ENCODE data around the gene SYCP2. TPM values are rescaled to one million over a fixed set of nuclear protein-coding genes. Genes with fewer than 3 reads are reported as not detected.
A peak's percentile ranks its signal among the peaks of the same experiment; 100 is the strongest.

The SYCP2 gene
- total and polyA plus RNA-seq, 4 donors, result 0.38 to 5.9 (median 4.0) TPM

DNA sequence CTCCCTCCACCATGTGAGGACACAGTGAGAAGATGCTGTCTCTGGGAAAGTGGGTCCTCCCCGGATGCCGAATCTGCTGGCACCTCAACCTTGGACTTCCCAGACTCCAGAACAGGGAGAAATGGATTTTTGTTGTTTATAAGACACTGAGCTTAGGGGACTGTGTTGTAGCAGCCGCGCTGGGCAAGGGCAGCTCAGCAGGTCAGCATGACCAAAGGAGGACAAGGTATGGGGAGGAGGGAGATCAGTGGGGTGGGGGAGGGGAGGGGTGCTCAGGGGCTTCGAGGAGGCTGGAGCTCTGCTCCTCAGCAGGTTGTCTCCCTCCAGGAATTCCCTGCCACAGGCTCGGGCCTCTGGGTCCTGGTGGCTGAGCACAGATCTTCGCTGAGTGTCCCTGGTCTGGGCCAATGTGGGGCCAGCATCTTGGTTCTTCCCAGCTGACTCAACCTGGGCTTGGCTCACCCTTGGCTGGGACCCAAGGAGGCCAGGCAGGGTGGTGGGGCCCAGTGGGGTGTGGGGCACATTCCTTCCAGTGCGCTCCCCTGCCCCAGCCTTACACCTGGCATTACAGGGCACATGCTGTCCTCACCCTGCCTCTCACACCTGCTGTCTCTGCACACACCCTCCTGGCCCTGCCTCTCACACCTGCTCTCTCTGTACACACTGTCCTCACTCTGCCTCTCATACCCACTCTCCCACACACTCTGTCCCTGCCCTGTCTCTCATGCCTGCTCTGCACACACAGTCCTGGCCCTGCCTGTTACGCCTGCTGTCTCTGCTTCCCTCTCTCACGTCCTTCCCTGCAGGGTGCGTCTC lies 107.3 kb downstream of the SYCP2 start:
- Histone ChIP-seq H3K9me3 (ENCODE audit: control insufficient read depth, low read length) (no peaks in the 10 kb centered on the region), H3K36me3 (ENCODE audit: control insufficient read depth in 1 of 2, insufficient read depth in 2 of 2, low read length in 1 of 2) (no peaks in the 10 kb centered on the region), H3K4me1 (ENCODE audit: control insufficient read depth in 1 of 2, insufficient read depth in 2 of 2, low read length in 2 of 2) (no peaks in the 10 kb centered on the region), H3K27ac (ENCODE audit: low read depth in 1 of 2, low read length in 2 of 2) (no peak overlapping the region), H3K27me3 (ENCODE audit: control insufficient read depth in 1 of 2, insufficient read depth in 2 of 2, low read length in 1 of 2) (no peaks in the 10 kb centered on the region), H3K4me3 (ENCODE audit: low read length in 2 of 2) (no peak overlapping the region)
- ATAC-seq (ENCODE audit: low FRiP score), result no peak
- intact Hi-C loops (cut with DNase I), result no loop called here
- WGBS, 2 donors, result 83 to 92% methylated on average over 11 of the region's 11 CpGs
- peak in 1 of 2 donors; percentile 47 for DNase-seq

DNA sequence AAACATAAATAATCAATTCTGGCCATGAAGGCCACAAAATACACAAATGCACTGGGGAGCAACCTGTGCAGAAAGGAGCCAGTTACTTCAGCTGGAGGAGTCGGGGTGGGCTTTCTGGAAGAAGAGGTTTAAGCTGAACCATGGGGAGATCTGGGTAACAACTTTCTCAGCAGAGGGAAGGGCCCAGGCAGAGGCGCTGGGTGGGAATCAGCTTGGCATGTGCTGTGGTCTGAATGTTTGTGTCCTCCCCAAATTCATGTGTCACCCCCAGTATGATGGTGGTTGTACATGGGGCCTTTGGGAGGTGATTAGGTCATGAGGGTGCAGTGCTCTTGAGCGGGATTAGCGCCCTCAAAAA lies 107.9 kb downstream of the SYCP2 start:
- 97 to 99% methylated on average over 4 of the region's 4 CpGs for WGBS, 2 donors
- ATAC-seq (ENCODE audit: low FRiP score), result no peak
- Histone ChIP-seq H3K4me3 (ENCODE audit: low read length in 2 of 2) (no peak overlapping the region), H3K36me3 (ENCODE audit: control insufficient read depth in 1 of 2, insufficient read depth in 2 of 2, low read length in 1 of 2) (no peaks in the 10 kb centered on the region), H3K27ac (ENCODE audit: low read depth in 1 of 2, low read length in 2 of 2) (no peak overlapping the region), H3K4me1 (ENCODE audit: control insufficient read depth in 1 of 2, insufficient read depth in 2 of 2, low read length in 2 of 2) (no peaks in the 10 kb centered on the region), H3K27me3 (ENCODE audit: control insufficient read depth in 1 of 2, insufficient read depth in 2 of 2, low read length in 1 of 2) (no peaks in the 10 kb centered on the region), H3K9me3 (ENCODE audit: control insufficient read depth, low read length) (no peaks in the 10 kb centered on the region)
- intact Hi-C loops (cut with DNase I), result no loop called here
- DNase-seq, result no peak

DNA sequence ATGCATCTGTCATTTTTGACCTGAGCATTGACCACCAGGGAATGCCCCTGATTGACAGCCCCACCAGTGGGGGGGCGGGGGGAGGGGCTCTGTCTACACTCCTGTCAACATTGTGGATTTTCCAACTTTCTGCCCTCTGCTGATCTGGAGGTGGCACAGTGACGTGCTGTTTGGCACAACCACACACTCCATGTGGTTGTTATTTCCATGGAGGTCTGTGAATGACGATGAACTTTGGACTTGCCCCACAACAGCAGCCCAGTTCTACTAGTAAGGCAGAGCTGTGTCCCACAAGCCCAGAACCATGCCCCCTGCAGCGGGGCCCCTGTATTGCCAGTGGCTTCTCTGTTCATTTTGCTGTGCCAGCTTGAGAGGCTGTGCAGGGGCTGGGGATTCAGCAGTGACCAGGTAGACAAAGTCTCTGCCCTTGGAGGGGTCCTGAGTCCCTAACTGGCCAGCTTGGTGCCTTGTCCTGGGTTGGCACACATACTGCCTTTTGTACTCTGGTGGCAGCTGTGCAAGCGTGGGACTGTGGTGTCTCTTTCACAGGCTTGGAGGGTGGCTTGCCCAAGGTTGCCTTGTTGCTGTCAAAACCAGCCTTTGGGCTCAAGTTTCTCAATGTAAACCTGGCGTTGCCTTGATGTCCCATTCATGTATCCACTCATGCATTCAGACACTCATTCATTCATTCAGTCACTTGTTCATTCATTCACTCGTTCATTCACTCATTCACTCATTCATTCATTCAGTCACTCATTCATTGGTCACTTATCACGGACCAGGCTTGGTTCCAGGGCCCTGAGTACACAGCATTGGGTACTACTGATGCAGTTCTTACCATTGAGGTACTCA lies 108.5 kb downstream of the SYCP2 start:
- 69 to 77% methylated on average over 8 of the region's 8 CpGs for WGBS, 2 donors
- intact Hi-C loops (cut with DNase I), result no loop called here
- no peaks in the 10 kb centered on the region for H3K36me3 ChIP-seq (ENCODE audit: control insufficient read depth in 1 of 2, insufficient read depth in 2 of 2, low read length in 1 of 2)
- no peak overlapping the region for H3K27ac ChIP-seq (ENCODE audit: low read depth in 1 of 2, low read length in 2 of 2)
- no peaks in the 10 kb centered on the region for H3K9me3 ChIP-seq (ENCODE audit: control insufficient read depth, low read length)
- DNase-seq, result no peak
- no peaks in the 10 kb centered on the region for H3K27me3 ChIP-seq (ENCODE audit: control insufficient read depth in 1 of 2, insufficient read depth in 2 of 2, low read length in 1 of 2)
- H3K4me3 ChIP-seq (ENCODE audit: low read length in 2 of 2), result no peak overlapping the region
- ATAC-seq (ENCODE audit: low FRiP score), result no peak
- no peaks in the 10 kb centered on the region for H3K4me1 ChIP-seq (ENCODE audit: control insufficient read depth in 1 of 2, insufficient read depth in 2 of 2, low read length in 2 of 2)

DNA sequence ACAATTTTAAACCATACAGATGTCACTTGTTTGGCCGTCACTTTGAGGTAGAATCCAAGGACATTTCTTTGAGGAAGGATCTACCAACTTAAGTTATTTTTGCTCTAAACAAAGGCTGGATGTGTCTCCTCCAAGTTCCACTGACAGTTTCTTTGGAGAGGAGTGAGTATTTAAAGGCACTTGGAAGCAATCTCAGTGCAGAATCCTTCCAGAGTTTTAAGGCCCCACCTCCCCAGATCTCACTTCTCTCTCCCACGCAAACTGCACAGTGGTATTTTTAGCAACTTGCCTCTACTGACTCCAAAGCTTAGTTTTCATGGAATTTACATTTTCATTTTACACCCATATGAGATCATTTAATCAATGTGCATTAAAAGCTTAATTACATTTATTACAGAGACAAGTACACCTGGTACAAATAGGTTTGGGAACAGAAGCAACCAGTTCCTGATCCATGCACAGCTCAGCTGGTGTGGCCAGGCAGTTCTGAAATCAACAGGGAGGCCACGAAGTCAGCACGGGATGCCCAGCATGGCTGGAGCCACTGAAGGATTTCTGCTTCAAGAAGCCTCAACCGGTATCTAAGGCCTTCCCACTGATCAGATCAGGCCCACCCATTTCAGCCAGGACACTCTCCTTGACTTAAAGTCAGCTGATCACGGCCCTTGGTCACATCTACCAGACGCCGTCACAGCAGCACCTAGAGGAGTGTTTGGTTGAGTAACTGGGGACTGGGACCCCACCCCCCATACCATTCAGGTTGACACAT lies 109.8 kb downstream of the SYCP2 start:
- DNase-seq (no peak), ATAC-seq (ENCODE audit: low FRiP score) (no peak)
- Histone ChIP-seq H3K4me1 (ENCODE audit: control insufficient read depth in 1 of 2, insufficient read depth in 2 of 2, low read length in 2 of 2) (no peaks in the 10 kb centered on the region), H3K9me3 (ENCODE audit: control insufficient read depth, low read length) (no peaks in the 10 kb centered on the region), H3K36me3 (ENCODE audit: control insufficient read depth in 1 of 2, insufficient read depth in 2 of 2, low read length in 1 of 2) (no peaks in the 10 kb centered on the region), H3K4me3 (ENCODE audit: low read length in 2 of 2) (no peak overlapping the region), H3K27ac (ENCODE audit: low read depth in 1 of 2, low read length in 2 of 2) (no peak overlapping the region), H3K27me3 (ENCODE audit: control insufficient read depth in 1 of 2, insufficient read depth in 2 of 2, low read length in 1 of 2) (no peaks in the 10 kb centered on the region)
- intact Hi-C loops (cut with DNase I), result no loop called here
- 57% methylated on average over 8 of the region's 8 CpGs for WGBS, 2 donors

DNA sequence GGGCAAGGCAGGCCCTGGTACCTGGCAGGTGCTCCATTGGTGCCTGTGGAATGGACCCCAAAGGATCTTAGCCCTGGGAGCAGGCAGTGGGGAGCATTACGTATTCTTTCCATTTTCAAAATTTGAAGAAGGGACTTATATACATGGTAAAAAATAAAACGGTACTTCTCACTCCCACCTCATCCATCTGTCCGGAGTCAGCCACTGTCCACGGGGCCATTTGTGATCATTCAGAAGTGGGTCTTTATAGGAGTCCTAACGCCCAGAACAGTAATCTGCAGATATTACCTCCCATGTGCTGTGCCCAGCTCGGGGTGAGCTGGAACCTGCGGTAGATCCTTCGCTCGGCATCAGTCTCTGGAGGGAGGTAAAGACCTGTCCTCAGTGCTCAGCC lies 110.4 kb downstream of the SYCP2 start:
- ATAC-seq (ENCODE audit: low FRiP score) (no peak), DNase-seq (no peak)
- Histone ChIP-seq H3K4me1 (ENCODE audit: control insufficient read depth in 1 of 2, insufficient read depth in 2 of 2, low read length in 2 of 2) (no peaks in the 10 kb centered on the region), H3K27me3 (ENCODE audit: control insufficient read depth in 1 of 2, insufficient read depth in 2 of 2, low read length in 1 of 2) (no peaks in the 10 kb centered on the region), H3K9me3 (ENCODE audit: control insufficient read depth, low read length) (no peaks in the 10 kb centered on the region), H3K36me3 (ENCODE audit: control insufficient read depth in 1 of 2, insufficient read depth in 2 of 2, low read length in 1 of 2) (no peaks in the 10 kb centered on the region), H3K27ac (ENCODE audit: low read depth in 1 of 2, low read length in 2 of 2) (no peak overlapping the region), H3K4me3 (ENCODE audit: low read length in 2 of 2) (no peak overlapping the region)
- 85 to 88% methylated on average over 9 of the region's 9 CpGs for whole genome bisulfite sequencing, 2 donors
- intact Hi-C loops (cut with DNase I), result no loop called here

DNA sequence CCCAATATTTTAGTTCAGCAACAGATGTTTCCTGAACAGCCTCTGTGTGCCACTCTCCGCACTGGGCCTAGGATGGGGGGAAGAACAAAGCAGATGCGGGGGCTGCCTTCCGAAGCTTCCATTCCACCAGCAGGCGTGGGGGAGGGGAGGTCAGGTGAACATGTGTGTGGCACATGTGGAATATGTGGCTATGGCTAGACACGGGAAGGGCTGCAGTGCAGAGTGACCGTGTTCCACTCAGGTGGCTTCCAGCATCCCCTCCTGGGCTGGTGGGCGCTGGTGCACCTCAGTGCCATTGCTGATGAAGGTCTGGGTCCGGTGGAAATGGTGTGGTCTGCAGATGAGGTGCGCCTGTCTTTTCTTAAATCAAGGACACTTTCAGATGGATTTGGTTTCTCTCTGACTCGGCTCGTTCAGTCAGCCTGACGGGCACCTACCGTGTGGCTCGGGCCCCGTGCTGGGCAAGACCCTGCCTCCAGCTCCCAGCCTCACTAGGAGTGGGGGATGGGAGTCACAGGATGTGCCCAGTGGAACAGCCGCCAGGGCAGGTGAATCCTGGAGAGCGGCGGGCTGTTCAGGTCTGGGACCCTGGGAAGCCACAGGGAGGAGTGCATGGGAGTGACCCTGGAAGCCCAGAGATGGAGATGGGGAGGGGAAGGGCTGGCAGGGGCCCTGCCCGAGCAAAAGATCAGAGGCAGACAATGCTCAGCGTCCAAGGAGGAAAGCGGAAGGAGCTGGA lies 111.0 kb downstream of the SYCP2 start:
- no peaks in the 10 kb centered on the region for H3K36me3 ChIP-seq (ENCODE audit: control insufficient read depth in 1 of 2, insufficient read depth in 2 of 2, low read length in 1 of 2)
- DNase-seq (no peak), ATAC-seq (ENCODE audit: low FRiP score) (no peak)
- H3K27me3 ChIP-seq (ENCODE audit: control insufficient read depth in 1 of 2, insufficient read depth in 2 of 2, low read length in 1 of 2), result no peaks in the 10 kb centered on the region
- 89 to 90% methylated on average over 21 of the region's 21 CpGs for WGBS, 2 donors
- no peak overlapping the region for H3K27ac ChIP-seq (ENCODE audit: low read depth in 1 of 2, low read length in 2 of 2)
- no peak overlapping the region for H3K4me3 ChIP-seq (ENCODE audit: low read length in 2 of 2)
- intact Hi-C loops (cut with DNase I), result no loop called here
- H3K4me1 ChIP-seq (ENCODE audit: control insufficient read depth in 1 of 2, insufficient read depth in 2 of 2, low read length in 2 of 2), result no peaks in the 10 kb centered on the region
- H3K9me3 ChIP-seq (ENCODE audit: control insufficient read depth, low read length), result no peaks in the 10 kb centered on the region

DNA sequence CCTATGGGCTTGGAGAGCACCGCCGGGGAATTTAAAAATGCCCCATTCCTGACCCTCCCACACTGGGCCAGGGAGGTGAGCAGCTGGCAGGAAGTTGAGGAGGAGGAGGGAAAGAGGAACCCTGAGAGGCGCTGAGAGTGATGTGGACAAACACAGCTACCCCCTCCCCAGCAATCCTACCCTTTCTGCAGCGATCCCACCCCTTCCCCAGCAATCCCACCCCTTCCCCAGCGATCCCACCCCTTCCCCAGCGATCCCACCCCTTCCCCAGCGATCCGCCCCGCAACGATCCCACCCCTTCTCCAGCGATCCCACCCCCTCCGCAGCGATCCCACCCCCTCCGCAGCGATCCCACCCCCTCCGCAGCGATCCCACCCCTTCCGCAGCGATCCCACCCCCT lies 111.6 kb downstream of the SYCP2 start:
- Histone ChIP-seq H3K27me3 (ENCODE audit: control insufficient read depth in 1 of 2, insufficient read depth in 2 of 2, low read length in 1 of 2) (no peaks in the 10 kb centered on the region), H3K9me3 (ENCODE audit: control insufficient read depth, low read length) (no peaks in the 10 kb centered on the region), H3K27ac (ENCODE audit: low read depth in 1 of 2, low read length in 2 of 2) (no peak overlapping the region), H3K4me3 (ENCODE audit: low read length in 2 of 2) (no peak overlapping the region), H3K4me1 (ENCODE audit: control insufficient read depth in 1 of 2, insufficient read depth in 2 of 2, low read length in 2 of 2) (no peaks in the 10 kb centered on the region), H3K36me3 (ENCODE audit: control insufficient read depth in 1 of 2, insufficient read depth in 2 of 2, low read length in 1 of 2) (no peaks in the 10 kb centered on the region)
- no peak for ATAC-seq (ENCODE audit: low FRiP score)
- intact Hi-C loops (cut with DNase I), result no loop called here
- DNase-seq, result peak in 1 of 2 donors; percentile 17
- 82% methylated on average over 11 to 19 of the region's 19 CpGs for WGBS, 2 donors

DNA sequence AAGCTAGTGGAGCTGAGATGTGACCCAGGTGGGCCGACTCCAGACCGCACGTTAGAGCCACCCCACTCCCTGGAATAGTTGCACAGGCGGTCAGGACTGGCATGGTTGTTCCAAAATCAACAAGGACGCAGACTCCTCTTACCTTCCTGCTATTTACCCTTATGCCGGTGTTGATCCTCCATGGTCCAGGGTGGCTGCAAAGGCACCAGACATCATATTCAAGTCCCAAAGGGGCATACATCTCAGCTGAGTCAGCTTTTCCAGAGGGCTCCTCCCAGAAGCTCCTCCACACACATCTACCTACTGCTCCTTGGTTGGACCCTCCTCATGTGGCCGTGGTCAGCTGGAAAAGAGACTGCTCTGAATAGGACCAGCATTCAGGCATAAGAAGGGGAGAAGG lies 112.2 kb downstream of the SYCP2 start:
- 91 to 94% methylated on average over 7 of the region's 7 CpGs for WGBS, 2 donors
- H3K4me1 ChIP-seq (ENCODE audit: control insufficient read depth in 1 of 2, insufficient read depth in 2 of 2, low read length in 2 of 2), result no peaks in the 10 kb centered on the region
- intact Hi-C loops (cut with DNase I), result no loop called here
- no peaks in the 10 kb centered on the region for H3K36me3 ChIP-seq (ENCODE audit: control insufficient read depth in 1 of 2, insufficient read depth in 2 of 2, low read length in 1 of 2)
- DNase-seq (peak in 1 of 2 donors; percentile 21), ATAC-seq (ENCODE audit: low FRiP score) (no peak)
- no peak overlapping the region for H3K4me3 ChIP-seq (ENCODE audit: low read length in 2 of 2)
- H3K27me3 ChIP-seq (ENCODE audit: control insufficient read depth in 1 of 2, insufficient read depth in 2 of 2, low read length in 1 of 2), result no peaks in the 10 kb centered on the region
- H3K9me3 ChIP-seq (ENCODE audit: control insufficient read depth, low read length), result no peaks in the 10 kb centered on the region
- no peak overlapping the region for H3K27ac ChIP-seq (ENCODE audit: low read depth in 1 of 2, low read length in 2 of 2)

Data from aorta (tissue), 5 donors.